Right kidney (tissue), 9 donors: ENCODE results near the gene MAST4.

Source experiments
- DNase-seq: peaks from one replicate; pipeline ENCODE4 v3.0.0-alpha.2; 2016
- long read RNA-seq, 8 donors: transcript quantifications; one replicate each; lab custom pipeline, GENCODE V29; 2026

Gene MAST4
- long read RNA-seq, donor 1, partial matches to known transcripts, result 0 of 1 reads
- long read RNA-seq, donor 1, other reads (novel, unspliced or antisense), result 0 of 1 reads
- long read RNA-seq, donor 2, result 0 reads
- long read RNA-seq, donor 3, result 0 reads
- long read RNA-seq, donor 4, partial matches to known transcripts, result 0 of 2 reads
- long read RNA-seq, donor 4, other reads (novel, unspliced or antisense), result 0 of 2 reads
- long read RNA-seq, donor 5, partial matches to known transcripts, result 0 of 2 reads
- long read RNA-seq, donor 5, other reads (novel, unspliced or antisense), result 0 of 2 reads
- long read RNA-seq, donor 6, partial matches to known transcripts, result 10 of 10 reads
- long read RNA-seq, donor 6, other reads (novel, unspliced or antisense), result 0 of 10 reads
- long read RNA-seq, donor 7, partial matches to known transcripts, result 0 of 1 reads
- long read RNA-seq, donor 7, other reads (novel, unspliced or antisense), result 0 of 1 reads
- long read RNA-seq, donor 8, partial matches to known transcripts, result 0 of 3 reads
- long read RNA-seq, donor 8, other reads (novel, unspliced or antisense), result 0 of 3 reads

DNA sequence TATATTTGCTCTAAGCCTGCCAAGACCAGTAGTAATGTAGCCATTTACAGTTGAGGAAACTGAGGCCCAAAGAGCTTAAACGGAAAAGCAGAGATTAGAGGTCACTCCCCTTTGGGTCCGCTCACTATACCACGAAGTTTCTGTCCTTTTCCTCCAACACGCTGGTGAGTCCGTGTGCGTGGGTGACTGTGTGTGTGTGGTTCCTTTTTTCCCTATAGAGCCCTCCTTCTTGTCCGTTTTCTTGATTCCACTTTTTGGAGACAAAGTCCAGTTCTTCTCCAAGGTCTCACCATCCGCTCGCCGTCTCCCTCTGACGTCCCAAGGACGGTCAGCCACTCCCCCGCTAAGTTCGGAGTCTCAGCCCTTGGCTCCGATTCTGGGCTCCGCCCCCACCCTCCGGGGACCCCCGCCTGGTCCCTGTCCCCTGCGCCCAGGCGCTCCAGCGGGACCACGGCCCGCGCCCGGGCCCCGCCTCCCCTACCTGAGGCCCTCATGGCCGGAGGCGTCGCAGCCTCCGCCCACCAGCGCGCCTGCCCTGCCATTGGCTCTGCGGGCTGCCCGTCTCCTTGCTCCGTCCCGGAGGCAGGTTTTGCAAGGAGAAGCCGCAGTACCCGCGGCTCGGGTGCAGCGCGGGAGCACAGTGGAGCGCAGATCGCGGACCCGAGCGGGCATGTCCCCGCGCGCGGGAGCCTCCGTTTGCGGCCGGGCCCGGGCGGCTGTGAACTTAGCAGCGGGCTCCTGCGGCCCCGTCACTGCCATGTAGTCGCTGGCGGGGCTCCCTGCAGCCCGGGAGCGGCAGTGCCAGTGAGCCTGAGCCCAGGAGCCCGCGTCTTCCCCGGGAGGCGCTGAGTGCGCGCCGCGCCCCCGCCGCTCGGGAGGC is at the start of gene MAST4:
MAST4 (plus strand) TSS at position 638 of the 880 bp plus-strand sequence. CDS start 263 bp downstream, outside the sequence.
- DNase-seq, result peak; percentile 98

DNA sequence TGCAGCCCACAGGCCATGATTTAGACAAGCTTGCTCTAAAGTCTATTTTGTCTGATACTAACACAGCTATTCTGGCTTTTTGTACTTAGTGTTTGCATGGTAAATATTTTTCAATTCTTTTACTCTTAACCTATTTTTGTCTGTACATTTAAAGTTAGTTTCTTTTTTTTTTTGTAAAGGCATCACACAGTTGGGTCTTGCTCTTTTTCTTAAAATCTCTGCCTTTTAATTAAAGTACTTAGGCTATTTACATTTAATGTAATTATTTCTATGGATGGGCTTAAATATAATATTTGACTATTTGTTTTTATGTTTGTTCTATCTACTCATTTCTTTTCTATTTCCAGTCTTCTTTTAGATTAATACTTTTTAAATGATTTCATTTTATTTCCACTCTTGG is 49.7 kb upstream of the MAST4 start:
- DNase-seq, result no peak

DNA sequence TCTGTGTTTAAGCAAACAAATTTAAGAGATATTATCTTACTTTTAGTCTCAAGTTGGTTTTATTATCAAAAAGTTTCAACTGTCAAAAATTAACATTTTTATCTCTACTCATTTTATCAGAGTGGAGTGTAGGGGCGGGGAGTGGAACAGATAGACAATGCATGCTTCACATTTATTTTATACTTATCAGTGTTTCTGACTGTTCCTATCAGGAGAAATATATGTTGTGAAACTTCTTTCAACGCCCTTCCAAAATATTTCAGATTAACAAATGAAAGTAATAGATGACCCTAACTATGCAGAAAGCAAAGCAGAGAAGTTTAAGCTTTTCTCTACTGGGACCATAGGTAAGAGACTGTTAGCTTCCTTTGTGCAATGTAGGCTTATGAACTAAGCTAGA is 44.9 kb upstream of the MAST4 start:
- no peak for DNase-seq

DNA sequence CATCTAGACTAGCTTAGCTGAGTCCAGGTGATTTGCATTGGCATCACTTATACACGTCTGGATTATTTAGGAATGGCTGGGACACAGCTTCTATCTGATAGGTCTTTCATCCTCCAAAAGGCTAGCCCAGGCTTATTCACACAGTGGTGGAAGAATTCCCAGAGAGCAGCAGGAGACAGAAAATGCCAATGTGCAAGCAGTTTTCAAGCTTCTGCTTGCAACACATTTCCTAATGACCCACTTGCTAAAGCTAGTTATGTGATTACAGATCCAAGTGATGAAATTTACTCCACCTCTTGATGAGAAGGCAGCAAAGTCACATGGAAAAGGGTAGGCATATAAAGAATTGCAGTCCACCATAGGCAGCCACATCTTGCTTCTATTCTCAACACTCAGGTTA is 44.2 kb upstream of the MAST4 start:
- DNase-seq, result no peak

DNA sequence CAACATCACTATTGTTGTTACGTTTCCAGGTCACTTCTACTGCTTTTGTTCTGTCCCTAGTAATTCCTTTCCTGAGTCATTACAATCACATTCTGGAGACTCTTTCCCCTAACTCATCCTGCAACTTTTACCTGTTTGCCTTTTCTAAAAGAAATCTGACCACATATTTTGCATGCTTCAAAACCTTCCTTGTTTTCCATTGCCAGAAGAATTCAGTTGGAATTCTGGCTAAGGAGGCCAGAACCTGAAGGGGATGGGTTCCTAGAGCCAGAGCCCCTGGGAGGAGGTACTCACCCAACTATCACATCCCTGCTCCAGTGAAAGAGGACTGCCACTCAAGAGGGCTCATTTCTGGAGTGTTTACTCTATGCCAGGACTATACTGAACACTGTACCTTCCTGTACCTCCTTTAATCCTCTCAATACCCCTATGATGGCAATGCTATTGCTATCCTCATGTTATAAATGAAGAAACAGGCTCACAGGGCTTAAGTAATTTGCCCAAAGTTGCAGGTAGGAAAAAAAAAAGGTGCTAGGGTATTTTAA is 42.8 kb upstream of the MAST4 start:
- DNase-seq, result no peak

DNA sequence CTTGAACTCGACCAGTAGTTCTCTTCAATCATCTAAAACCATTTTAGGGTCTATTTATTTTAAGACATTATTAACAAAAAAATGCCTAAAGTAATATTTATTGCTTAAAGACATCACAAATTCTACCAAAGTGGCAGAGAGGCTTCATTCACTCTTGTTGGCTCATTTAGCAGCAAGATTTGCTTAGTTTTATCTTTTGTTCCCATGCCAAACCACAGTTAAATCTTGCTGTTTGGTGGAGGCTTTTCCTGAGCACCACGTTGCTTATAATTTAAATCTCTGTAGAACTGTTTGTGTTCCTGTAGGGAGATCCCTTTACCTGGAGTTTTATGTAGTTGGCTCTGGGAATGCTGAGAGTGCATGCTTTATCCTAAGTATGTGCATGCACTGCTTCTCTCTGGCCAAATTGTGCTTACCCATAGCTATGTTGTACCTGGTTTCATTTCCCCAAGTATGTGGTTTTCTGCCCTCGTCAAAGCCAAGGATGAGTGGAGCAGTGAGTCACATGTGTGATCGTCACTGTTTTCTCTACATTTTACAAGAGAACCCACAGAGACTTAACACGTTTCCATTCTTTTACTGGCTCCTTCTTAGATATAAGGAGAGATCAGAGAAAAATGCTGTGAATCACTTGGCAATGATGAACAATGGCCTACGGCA is 42.1 kb upstream of the MAST4 start:
- no peak for DNase-seq

DNA sequence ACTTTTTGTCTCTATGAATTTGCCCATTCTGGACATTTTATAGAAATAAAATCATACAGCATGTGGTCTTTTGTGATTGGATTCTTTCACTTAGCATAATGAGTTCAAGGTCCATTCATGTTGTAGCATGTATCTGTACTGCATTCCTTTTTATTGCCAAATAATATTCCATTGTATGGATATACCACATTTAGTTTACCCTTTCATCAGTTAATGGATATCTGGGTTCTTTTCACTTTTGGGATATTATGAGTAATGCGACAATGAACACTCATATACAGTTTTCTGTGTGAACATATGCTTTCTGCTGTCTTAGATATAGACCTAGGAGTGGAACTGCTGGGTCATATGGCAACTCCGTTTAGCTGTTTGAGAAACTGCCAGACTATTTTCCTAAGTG is 41.3 kb upstream of the MAST4 start:
- DNase-seq, result no peak

DNA sequence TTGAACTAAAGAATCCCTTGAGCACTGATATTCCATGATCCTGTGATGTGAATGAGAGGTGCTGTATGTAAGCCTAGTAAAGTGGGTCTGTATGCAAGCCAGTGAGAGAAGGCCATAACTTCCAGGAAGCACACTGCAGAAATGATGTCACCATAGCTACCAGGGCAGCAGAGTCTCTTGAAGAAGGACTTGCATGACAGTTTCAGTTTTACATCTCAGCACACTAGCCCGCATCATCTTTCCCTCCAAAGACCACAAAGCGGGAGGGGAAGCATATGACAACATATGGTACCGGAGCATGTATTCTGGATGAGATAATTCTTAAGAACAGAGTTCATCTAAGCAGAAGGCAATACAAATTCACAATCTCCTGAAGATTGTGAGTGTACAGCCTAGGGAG is 37.6 kb upstream of the MAST4 start:
- DNase-seq, result no peak

DNA sequence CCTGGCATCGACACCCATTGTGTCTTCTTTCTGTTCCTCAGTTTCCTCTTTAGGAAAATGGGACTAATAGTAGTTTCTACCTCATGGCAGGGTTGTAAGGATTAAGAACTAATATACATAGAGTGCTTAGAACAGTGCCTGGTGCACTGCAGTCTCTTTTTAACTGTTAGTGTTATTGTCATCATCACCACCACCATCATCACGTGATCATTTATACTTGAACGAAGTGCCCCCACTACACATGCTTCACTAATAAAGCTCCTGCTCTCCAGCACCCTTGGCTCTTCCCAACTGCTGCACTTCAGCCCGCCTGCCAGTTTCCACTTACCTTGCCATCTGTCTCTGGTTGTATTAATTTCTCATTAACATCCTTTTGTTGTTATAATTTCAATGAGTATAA is 35.8 kb upstream of the MAST4 start:
- no peak for DNase-seq

DNA sequence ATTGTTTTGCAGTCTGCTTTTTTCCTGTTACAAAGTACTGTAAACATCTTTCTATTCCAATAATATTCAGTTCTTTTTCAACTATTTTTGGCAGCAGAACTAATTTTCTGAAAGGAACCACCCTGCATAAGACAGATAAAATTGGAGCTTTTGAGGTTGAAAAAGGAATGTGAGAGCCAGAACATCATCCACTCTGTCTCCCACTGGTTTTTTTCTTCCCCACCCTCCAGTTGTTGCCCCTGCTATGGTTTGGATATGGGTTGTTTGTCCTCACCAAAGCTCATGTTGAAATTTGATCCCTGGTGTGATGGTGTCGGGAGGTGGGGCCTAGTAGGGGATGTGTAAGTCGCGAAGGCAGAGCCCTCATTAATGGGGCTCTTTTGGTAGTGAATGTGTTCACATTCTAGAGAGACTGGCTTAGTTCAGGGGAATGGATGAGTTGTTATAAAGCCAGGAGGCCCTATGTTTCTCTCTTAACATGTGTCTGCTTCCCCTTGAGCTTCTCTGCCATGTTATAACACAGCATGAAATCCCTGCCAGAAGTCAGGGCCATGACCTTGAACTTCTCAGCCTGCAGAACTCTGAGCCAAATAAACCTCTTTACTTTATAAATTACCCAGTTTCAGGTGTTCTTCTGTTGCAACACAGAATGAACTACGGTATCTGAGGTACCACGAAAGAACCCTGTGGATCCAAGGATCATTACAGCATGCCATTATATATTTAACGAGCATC is 34.8 kb upstream of the MAST4 start:
- DNase-seq, result no peak

DNA sequence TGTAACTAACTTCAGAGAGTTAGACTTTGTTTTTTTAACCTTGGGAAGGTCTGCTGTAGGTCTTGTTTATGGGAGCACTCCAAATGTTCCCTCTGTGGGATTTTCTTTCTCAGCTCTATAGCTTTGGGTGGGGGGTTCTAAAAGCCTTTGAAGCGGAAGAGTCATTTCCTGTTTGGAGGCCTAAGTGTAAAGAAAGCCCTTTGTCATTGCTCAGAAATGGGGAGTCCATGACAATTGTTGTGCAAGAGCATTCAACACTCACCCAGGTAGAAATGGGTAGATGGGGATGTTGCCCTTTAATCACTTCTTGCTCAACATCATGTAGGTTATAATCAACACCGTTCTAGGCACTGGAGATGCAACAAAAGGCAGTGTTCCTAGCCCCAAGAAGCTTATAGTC is 30.3 kb upstream of the MAST4 start:
- no peak for DNase-seq

DNA sequence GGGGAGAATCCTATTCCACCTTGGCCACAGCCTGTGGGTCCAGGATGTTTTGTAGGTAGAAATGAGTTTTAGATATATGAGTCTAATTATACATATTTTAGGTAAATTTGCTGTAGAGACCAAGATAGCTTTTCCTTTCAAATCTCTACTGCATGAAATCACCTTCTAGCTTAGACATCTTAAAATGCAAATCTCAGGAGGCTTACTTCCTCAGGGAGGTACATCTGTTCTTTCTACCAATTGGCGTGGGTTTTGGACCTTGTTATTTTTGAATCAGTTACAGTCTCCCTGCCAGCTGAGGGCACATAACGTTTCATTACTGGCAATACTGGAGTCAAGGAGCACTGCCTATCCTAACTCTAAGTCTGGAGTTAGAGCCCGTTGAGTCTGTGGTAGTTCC is 28.7 kb upstream of the MAST4 start:
- no peak for DNase-seq

DNA sequence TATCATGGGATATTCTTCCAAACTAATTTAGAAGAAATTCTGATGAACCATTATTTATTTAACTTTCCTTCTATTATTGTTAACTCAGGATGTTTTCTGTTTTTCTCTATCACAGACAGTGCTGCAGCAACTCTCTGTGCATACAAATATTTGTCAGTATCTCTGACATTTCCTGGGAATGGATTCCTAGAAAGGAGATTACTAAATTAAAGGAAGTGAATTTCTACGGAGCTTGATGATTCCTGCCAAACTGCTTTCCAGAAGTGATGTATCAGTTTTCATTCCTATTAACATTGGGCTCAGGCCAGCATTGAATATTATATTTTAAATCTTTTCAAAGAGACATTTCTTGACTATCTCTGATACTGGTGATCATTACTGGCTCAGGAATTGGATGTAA is 26.0 kb upstream of the MAST4 start:
- no peak for DNase-seq

DNA sequence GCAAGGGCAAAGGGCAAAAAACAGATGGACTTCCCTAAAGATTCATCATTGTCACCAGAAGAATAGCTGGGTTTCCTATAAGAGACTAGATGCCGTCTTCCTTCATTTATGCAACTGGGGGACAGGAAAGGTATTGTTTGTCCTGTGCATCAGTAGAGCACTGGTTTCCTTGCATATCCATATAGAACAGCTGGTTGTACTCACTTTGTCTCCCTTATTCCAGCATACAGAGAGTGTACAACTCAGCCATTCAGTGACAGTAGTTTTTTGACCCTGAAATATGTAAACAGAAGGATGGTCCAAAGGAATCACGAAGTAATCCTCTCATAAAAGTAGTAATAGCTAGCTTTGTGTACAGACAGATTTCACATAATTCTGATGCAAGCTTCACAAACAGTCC is 22.5 kb upstream of the MAST4 start:
- DNase-seq, result no peak

DNA sequence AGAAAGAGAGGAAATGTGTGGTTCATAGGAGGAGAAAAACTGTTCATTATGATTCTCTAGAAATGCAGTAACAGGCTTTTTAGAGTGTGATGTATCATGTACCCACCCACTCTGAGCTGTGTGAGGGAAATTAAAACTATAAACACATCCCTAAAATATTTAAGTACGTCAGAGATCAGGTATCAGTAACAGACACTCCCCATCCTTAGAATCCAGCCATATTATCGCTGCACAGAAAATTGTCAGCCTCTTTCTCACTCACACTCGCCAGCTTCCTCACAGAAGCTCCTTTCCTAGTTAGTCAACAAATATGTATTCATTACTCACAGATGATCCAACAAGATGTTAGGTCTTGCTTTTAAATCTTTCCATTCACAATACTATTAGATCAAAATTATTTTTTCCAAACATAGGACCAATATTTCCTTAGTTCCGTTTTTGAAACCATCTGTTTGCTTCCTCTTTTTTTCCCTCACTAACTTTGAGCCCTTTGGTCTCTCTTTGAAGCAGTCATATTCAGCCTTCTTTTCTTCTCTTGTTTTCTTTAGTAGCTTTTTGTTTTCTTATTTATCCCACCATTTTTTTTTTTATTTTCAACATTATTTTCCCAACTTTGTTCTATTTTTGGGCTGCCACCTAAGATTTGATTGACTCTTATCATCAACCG is 13.6 kb upstream of the MAST4 start:
- DNase-seq, result no peak

DNA sequence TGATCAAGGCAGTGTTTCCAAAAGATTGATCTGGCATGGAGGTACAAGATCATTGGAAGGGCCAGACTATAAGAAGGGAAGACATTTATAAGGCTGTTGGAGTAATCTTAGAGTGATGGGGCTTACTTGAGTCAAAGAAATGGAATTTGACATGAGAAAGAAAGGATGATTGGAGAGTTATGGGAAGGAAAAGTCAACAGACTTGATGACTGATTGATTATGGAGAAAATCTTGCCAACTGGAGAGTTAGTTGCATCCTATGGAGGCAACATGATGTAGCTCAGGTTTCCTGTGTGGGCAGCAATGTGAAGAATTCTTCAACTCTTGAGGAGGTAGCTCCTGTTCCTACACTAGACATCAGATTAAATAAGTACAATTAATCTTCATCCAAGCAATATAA is 10.9 kb upstream of the MAST4 start:
- no peak for DNase-seq

DNA sequence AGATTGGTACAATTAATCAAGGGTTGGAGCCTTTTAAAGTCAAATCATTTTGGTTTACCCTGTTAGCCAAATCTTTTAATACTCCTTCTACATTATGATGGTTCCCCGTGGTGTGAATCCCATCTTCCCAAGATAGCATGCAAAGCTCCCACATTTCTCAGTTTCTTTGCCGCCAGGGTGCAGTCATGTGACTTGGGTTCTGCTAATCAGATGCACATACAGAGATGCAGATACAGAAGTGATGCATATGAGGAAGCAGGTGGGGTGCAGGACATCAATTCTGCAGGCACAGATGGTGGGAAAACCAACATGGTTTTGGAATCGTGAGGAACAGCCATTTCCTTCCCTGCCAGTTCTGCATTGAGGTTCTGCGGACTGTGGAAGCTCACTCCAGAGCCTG is 8.4 kb upstream of the MAST4 start:
- DNase-seq, result no peak

DNA sequence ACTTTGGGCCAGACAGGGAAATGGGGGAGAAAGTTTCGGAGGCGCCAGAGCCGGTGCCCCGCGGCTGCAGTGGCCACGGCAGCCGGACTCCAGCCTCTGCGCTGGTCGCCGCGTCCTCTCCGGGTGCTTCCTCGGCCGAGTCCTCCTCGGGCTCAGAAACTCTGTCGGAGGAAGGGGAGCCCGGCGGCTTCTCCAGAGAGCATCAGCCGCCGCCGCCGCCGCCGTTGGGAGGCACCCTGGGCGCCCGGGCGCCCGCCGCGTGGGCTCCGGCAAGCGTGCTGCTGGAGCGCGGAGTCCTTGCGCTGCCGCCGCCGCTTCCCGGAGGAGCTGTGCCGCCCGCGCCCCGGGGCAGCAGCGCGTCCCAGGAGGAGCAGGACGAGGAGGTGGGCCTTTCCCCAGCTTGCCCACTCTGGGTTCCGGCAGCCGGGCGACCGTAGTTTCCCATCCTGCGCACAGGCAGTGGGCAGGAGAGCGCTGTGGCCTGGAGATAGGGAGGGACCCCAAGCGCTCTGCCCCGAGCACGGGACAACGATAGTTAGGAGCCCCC is 516 bp downstream of the MAST4 start:
- no peak for DNase-seq

DNA sequence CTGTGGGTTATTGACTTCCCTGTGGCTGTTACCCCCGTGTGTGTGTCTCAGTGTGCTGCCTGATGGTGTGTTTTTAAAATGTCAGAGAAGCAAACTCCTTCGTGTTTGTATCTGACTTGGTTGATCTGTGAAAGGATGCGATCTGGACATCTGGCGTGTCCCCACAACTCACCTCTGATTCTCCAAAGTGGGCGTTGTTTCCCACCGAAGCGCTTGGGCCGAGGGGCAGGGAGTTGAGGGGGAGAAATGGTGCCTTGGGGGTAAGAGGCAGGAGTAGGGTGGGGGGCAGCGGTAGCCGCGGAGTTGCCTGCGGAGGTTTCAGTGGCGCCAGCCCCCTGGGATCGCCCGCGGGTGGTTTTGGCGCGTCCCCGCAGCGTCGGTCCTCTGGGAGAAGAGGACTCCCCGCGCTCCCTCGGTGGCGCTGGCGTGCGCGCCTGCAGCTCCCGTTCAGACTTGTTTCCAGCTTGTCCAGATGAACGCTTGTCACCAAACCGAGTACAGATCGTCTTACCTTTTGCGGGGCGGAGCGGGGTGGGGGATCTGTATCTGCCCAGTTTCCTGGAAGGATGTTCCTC is 1.1 kb downstream of the MAST4 start:
- peak; percentile 84 for DNase-seq

DNA sequence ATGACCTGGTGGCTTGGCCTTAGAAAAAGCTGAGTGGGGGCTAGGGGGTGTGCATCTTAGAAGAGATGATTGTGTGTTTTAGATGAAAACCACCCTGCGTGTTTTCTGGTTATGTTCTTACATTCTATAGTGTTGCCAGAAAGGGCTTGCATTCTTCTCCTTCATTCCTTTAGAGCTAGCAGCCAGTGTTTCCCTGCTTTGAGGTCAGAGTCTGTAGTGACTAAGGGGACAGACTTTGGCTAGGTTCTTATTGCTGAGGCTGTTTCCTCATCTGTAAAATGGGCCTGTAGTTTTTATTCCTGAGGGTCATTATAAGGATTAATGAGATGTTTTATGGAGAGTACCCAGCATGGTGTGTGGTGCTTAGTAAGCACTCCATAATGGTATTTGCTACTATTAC is 6.4 kb downstream of the MAST4 start:
- no peak for DNase-seq

DNA sequence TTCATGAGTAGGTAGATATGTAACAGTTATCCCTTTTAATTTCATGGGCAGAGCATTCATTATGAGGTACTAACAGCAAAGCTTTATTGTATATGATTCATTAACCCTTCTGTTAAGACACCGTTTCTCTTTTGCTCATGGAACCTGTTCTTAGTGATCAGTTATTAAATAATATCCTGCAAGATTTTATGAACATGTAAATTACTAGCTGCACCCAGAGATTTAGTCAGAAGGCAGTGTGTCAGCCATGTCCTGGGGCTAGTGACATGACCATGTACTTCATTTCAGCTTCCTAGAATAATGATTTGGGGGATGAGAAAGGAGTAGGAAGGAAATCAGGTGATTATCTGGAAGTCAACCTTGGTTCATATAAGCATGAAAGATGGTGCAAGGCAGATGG is 7.0 kb downstream of the MAST4 start:
- no peak for DNase-seq
